Measurements from ENCODE around the gene NODAL.
A peak's percentile ranks its signal among the peaks of the same experiment; 100 is the strongest.

- TF ChIP-seq, protein P1, sequence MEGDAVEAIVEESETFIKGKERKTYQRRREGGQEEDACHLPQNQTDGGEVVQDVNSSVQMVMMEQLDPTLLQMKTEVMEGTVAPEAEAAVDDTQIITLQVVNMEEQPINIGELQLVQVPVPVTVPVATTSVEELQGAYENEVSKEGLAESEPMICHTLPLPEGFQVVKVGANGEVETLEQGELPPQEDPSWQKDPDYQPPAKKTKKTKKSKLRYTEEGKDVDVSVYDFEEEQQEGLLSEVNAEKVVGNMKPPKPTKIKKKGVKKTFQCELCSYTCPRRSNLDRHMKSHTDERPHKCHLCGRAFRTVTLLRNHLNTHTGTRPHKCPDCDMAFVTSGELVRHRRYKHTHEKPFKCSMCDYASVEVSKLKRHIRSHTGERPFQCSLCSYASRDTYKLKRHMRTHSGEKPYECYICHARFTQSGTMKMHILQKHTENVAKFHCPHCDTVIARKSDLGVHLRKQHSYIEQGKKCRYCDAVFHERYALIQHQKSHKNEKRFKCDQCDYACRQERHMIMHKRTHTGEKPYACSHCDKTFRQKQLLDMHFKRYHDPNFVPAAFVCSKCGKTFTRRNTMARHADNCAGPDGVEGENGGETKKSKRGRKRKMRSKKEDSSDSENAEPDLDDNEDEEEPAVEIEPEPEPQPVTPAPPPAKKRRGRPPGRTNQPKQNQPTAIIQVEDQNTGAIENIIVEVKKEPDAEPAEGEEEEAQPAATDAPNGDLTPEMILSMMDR (IDR thresholded peaks at IDR 0.05; ENCODE audit: poor library complexity, severe bottlenecking), result peak; percentile 77
- TF ChIP-seq RAD21 (conservative IDR thresholded peaks at IDR 0.05), result peak; percentile 80
- no peak for TF ChIP-seq REST (IDR thresholded peaks at IDR 0.05; ENCODE audit: borderline replicate concordance)
- TF ChIP-seq EP300 (conservative IDR thresholded peaks at IDR 0.05; ENCODE audit: poor library complexity, severe bottlenecking), result no peak
- no peak for TF ChIP-seq EZH2 (IDR thresholded peaks at IDR 0.05; ENCODE audit: borderline replicate concordance, insufficient read depth, low read length, poor library complexity, severe bottlenecking)
- no peak for TF ChIP-seq TAF1 (IDR thresholded peaks at IDR 0.05; ENCODE audit: low read depth)
- peak; percentile 79 for TF ChIP-seq SMC3 (conservative IDR thresholded peaks at IDR 0.05; ENCODE audit: poor library complexity)
- TF ChIP-seq POLR2AphosphoS5 (IDR thresholded peaks at IDR 0.05), result no peak
These were observed 20.2 kb upstream of the NODAL start for GRCh38 chr10:70461397-70462348.

Measured in neural cell (in vitro differentiated cells).